Measurements from ENCODE around the gene IARS1.

GRCh38 chr9:92342825-92343488 is 49.5 kb upstream of the IARS1 start:
- TF ChIP-seq POLR2AphosphoS5 (IDR thresholded peaks at IDR 0.05; ENCODE audit: low read depth, low read length): no peak
- TF ChIP-seq TAF1 (IDR thresholded peaks at IDR 0.05; ENCODE audit: borderline replicate concordance, low read depth, low read length): no peak

Measured in GM12892 (cell line).